AG04450 (cell line): ENCODE measurements around the gene SH3RF2. TPM values are rescaled to one million over a fixed set of nuclear protein-coding genes. Genes with fewer than 3 reads are reported as not detected.
"Not testable (repeated sequence)": the region's sequence is repeated elsewhere in the genome, so short reads cannot be mapped to it uniquely, and the experiment has no call there.

Source experiments
- CTCF ChIA-PET: fragments of 300-600, 350-600 bp; formaldehyde crosslinking; extraction: SDS; loops from one replicate; lab custom pipeline; 2022; ENCODE audit warnings: antibody characterized with exemption, inconsistent platforms; lab: Charles Lee
- POLR2A ChIA-PET: fragments of 350-600 bp; formaldehyde crosslinking; extraction: SDS; loops from one replicate; lab custom pipeline; 2021; ENCODE audit warnings: antibody characterized with exemption, inconsistent platforms; lab: Yijun Ruan, JAX
- DNase-seq: peaks from one replicate; pipeline ENCODE4 v3.0.0-alpha.2; 2011; ENCODE audit warnings: low read depth, low spot score
- H3K27ac ChIP-seq: one replicate; pipeline ENCODE4 v1.5.1; 2012; ENCODE audit warnings: low read depth, low read length, control low read depth
- H3K27me3 ChIP-seq: one replicate; pipeline ENCODE4 v1.6.0; 2012; ENCODE audit warnings: low read length; ENCODE audit not compliant: control insufficient read depth, insufficient read depth
- H3K4me3 ChIP-seq: 2 replicates; pipeline ENCODE4 v1.5.1; 2011; ENCODE audit warnings: mild to moderate bottlenecking, low read depth, low read length, control low read depth
- H3K9me3 ChIP-seq: 2 replicates; pipeline ENCODE4 v1.5.1; 2012; ENCODE audit warnings: low read length; ENCODE audit not compliant: control insufficient read depth, insufficient read depth
- polyA plus RNA-seq: library from polyadenylated mRNA; depleted of rRNA; stranded (reverse); fragments of >200 nt; gene quantifications from 2 replicates; pipeline ENCODE4 v1.2.3, GENCODE V29; 2011
- TF ChIP-seq, protein P1 (sequence below): IDR thresholded peaks from 2 replicates; pipeline ENCODE4 v1.5.1; 2011; ENCODE audit warnings: low read depth, low read length, control low read depth, inconsistent platforms

The SH3RF2 gene
- polyA plus RNA-seq, 1 experiment: 0.87 TPM

DNA sequence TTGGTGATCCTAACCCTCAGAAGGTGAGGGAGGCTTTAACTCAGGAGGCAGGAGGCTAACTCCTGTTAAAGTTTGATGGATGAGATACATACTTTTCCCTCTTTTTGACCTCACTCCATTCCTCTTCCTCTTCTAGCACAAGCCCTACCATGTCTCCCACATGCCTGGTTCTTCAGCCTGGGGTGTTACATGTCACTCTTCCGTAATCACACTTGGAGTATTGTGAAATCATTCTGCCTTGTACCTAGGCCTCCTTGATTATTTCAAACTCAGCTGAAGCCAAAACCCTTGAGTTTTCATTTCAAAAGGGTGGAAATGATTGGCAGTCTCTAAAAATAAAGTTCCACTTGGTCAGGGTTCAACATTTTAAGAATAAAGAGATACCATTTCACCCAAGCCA lies 167.2 kb downstream of the SH3RF2 start:
- no peaks in the 10 kb centered on the region for H3K9me3 ChIP-seq
- no peak overlapping the region for H3K4me3 ChIP-seq
- POLR2A ChIA-PET: no interaction called here
- H3K27me3 ChIP-seq: no peaks in the 10 kb centered on the region
- H3K27ac ChIP-seq: no peak overlapping the region
- DNase-seq: no peak
- TF ChIP-seq, protein P1, sequence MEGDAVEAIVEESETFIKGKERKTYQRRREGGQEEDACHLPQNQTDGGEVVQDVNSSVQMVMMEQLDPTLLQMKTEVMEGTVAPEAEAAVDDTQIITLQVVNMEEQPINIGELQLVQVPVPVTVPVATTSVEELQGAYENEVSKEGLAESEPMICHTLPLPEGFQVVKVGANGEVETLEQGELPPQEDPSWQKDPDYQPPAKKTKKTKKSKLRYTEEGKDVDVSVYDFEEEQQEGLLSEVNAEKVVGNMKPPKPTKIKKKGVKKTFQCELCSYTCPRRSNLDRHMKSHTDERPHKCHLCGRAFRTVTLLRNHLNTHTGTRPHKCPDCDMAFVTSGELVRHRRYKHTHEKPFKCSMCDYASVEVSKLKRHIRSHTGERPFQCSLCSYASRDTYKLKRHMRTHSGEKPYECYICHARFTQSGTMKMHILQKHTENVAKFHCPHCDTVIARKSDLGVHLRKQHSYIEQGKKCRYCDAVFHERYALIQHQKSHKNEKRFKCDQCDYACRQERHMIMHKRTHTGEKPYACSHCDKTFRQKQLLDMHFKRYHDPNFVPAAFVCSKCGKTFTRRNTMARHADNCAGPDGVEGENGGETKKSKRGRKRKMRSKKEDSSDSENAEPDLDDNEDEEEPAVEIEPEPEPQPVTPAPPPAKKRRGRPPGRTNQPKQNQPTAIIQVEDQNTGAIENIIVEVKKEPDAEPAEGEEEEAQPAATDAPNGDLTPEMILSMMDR: no peak
- CTCF ChIA-PET: no interaction called here

DNA sequence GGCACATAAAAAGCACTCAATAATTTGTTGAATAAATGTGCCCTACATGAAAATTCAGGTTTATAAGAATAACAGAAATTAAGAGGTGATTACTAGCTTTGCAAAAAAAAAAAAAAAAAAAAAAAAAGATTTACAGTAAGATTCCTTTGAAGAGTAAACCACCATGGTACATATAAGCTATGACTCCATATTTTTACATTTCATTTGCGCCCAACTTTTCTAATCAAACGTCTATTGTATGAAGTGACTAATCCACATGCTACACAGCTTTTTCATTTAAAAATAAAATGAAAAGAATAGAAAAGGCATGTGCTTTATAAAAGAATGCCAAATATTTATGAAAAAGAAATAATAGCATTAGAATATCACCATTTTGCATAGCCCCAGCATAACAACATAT lies 169.1 kb downstream of the SH3RF2 start, which contains the start of gene PLAC8L1:
Gene PLAC8L1, minus strand, starts transcription at position 101 of the 400 bp plus-strand sequence. CDS start 1,266 bp downstream, outside the sequence.
- ChIA-PET POLR2A (no interaction called here), CTCF (interaction anchor here (1.4 kb wide), 1 partner anchor 1913 kb away, joined by 5 read pairs; no protein-coding TSS in a partner anchor)
- H3K27ac ChIP-seq: no peak within 1 kb of the TSS
- TF ChIP-seq, protein P1: no peak
- H3K4me3 ChIP-seq: no peak within 1 kb of the TSS
- no peak for DNase-seq
- no peaks in the 10 kb centered on the region for H3K9me3 ChIP-seq
- no peaks in the 10 kb centered on the region for H3K27me3 ChIP-seq

DNA sequence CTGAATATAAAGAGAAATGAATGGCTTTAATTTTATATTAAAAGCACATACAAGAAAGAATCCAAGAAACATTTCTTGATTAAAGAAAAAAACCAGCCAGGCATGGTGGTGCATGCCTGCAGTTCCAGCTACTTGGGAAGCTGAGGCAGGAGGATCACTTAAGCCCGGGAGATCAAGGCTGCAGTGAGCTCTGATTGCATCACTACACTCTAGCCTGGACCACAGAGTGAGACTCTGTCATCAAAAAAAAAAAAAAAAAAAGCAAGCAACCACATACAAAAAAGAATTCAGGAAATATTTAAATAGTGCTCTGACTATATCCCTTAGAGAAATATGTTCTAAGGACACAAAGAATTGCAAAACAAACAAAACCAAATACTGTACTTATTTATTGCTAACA lies 171.5 kb downstream of the SH3RF2 start:
- Histone ChIP-seq H3K27ac (no peak overlapping the region), H3K9me3 (no peaks in the 10 kb centered on the region), H3K27me3 (no peaks in the 10 kb centered on the region), H3K4me3 (no peak overlapping the region)
- DNase-seq: no peak
- ChIA-PET POLR2A (interaction anchor here (0.7 kb wide), 1 partner anchor 95 kb away, joined by 3 read pairs; no protein-coding TSS in a partner anchor), CTCF (interaction anchor here (0.6 to 0.7 kb wide), 2 partner anchors 14 to 62 kb away, joined by 4 read pairs; no protein-coding TSS in a partner anchor)
- TF ChIP-seq, protein P1: no peak

DNA sequence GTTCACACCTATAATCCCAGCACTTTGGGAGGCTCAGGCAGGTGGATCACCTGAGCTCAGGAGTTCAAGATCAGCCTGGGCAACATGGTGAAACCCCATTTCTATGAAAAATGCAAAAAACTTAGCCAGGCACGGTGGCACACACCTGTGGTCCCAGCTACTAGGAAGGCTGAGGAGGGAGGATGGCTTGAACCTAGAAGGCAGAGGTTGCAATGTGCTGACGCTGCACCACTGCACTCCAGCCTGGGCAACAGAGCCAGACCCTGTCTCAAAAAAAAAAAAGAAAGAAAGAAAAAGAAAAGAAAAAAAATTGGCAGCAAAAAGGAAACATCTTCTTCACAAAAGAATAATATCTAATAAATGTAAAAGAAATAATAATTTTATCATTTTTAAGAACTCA lies 172.5 kb downstream of the SH3RF2 start:
- CTCF ChIA-PET: interaction anchor here (0.7 to 1.0 kb wide), 2 partner anchors 21 to 284 kb away, joined by 4 read pairs; no protein-coding TSS in a partner anchor
- H3K27ac ChIP-seq, DNase-seq, H3K4me3 ChIP-seq, H3K9me3 ChIP-seq, H3K27me3 ChIP-seq, POLR2A ChIA-PET: not testable (repeated sequence)

DNA sequence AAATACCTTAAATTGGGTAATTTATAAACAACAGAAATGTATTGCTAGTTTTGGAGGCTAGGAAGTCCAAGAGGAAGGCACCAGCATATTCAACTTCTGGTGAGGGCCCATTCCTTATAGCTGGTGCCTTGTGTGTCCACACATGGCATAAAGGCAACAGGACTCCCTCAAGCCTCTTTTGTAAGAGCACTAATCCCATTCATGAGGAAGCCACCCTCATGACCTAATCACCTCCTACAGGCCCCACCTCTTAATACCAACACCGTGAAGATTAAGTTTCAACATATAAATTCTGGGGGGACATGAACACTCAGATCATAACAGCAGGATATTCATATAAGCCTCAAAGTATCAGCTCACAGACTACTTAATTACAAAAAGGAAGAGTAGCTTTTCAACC lies 173.0 kb downstream of the SH3RF2 start:
- ChIA-PET POLR2A (no interaction called here), CTCF (interaction anchor here (0.7 to 1.0 kb wide), 2 partner anchors 21 to 284 kb away, joined by 4 read pairs; no protein-coding TSS in a partner anchor)
- Histone ChIP-seq H3K27me3 (no peaks in the 10 kb centered on the region), H3K4me3 (no peak overlapping the region), H3K9me3 (no peaks in the 10 kb centered on the region), H3K27ac (no peak overlapping the region)
- TF ChIP-seq, protein P1: no peak
- no peak for DNase-seq
